BLaER1 treated with 17β-estradiol and CSF1 and Interleukin-3, amounts not matched to agents 10 nM and 100 nM (cell line): ENCODE data around the gene HP1BP3.

Source experiments
- H3K27ac ChIP-seq, 11 experiments: shearing (Covaris generic); formaldehyde crosslinking; 2 replicates each; pipeline ENCODE4 v1.8.1; 2022
- H3K27me3 ChIP-seq, 11 experiments: shearing (Covaris generic); formaldehyde crosslinking; 2 replicates each; pipeline ENCODE4 v1.8.1; 2022
- H3K36me3 ChIP-seq, 11 experiments: shearing (Covaris generic); formaldehyde crosslinking; 2 replicates each; pipeline ENCODE4 v1.8.1; 2022
- H3K4me1 ChIP-seq, 10 experiments: shearing (Covaris generic); formaldehyde crosslinking; 2 replicates each; pipeline ENCODE4 v1.8.1; 2022
- H3K4me2 ChIP-seq, 11 experiments: shearing (Covaris generic); formaldehyde crosslinking; 2 replicates each; pipeline ENCODE4 v1.8.1; 2022
- H3K4me3 ChIP-seq, 10 experiments: shearing (Covaris generic); formaldehyde crosslinking; 2 replicates each; pipeline ENCODE4 v1.8.1; 2022
- H3K9ac ChIP-seq, 11 experiments: shearing (Covaris generic); formaldehyde crosslinking; 2 replicates each; pipeline ENCODE4 v1.8.1; 2022
- H3K9me3 ChIP-seq, 11 experiments: shearing (Covaris generic); formaldehyde crosslinking; replicated peaks in 1 of 11; 2 replicates each; pipeline ENCODE4 v1.8.1; 2022
- H4K20me1 ChIP-seq, 11 experiments: shearing (Covaris generic); formaldehyde crosslinking; 2 replicates each; pipeline ENCODE4 v1.8.1; 2022
- Cebpa-rat ChIP-seq, 11 experiments: shearing (Covaris generic); IDR thresholded peaks; 2 replicates each; pipeline ENCODE4 v1.8.1; 2022

HP1BP3 gene

DNA sequence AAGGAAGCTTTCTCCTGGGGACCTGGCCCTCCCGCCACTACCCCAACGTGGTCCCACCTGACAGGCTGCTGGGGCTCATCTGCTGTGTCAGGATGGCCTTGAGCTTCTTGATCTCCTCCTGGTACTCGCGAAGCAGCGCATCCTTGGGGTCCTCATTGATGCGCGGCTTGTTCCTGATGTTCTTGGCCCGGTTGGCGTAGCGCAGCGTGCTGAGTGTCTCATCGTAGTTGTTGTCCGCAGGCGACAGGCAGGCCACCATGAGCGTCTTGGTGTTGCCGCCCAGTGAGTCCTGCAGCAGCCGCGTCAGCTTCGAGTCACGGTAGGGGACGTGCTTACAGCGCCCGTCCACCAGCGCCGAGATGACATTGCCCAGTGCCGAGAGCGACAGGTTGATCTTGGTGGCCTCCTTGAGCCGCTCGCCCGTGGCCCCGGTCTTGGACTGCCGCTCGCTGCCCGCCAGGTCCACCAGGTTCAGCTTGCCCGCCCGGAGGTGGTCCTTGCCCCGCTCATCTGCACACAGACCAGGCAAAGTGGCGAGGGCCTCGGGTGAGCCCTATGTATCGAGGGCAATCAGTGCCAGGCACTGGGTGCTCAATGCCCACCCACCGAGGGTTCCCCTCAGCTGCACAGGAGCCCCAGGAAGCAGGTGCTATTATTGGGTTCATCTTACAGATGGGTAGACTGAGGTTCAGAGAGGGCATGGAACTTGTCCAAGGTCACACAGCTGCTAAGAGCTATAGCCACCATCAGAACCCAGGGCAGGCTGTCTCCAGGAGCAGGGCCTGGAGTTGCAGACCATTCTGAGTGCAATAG, 82.5 kb downstream of the HP1BP3 start:
- no peaks in the 10 kb centered on the region for H3K27me3 ChIP-seq

DNA sequence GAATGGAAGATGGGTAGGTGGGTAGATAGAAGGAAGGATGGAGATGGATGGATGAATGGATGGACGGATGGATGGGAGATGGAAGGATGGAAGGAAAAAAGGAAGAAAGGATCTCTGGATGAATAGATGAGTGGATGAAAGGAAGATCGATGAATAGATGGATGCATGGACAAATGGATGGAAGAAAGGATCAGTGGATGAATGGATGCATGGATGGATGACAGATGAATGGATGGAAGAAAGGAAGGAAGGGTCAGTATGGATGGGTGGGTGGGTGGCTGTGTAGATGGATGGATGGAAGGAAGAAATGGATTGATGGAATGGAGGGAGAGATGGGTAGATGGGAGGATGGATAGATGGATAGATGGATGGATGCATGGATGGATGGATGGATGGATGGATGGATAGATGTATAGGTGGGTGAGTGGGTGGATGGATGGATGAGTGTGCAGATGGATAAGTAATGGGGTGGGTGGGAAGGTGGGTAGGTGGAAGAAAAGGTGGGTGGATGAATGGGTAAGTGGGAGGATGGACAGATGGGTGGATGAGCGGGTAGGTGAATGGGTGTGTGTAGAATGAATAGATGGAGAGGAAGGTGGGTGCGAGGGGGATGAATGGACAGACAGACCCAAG, 83.9 kb downstream of the HP1BP3 start:
- Histone ChIP-seq H3K27ac (no peak overlapping the region), H3K36me3 (no peaks in the 10 kb centered on the region), H3K27me3 (no peaks in the 10 kb centered on the region), H3K9ac (no peak overlapping the region), H3K4me3 (no peak overlapping the region), H3K9me3 (no peaks in the 10 kb centered on the region), H4K20me1 (0 out of 22 replicates have a peak, but pooled peaks cover 0 to 8% (median 0%) of the 10 kb centered on the region in 11 experiments), H3K4me2 (no peak overlapping the region), H3K4me1 (no peaks in the 10 kb centered on the region)
- TF ChIP-seq Cebpa-rat (IDR thresholded peaks at IDR 0.05) = no peak

More for the DNA sequence above, 82.5 kb downstream of the HP1BP3 start:
- no peak overlapping the region for H3K27ac ChIP-seq
- H3K9ac ChIP-seq = no peak overlapping the region
- TF ChIP-seq Cebpa-rat (IDR thresholded peaks at IDR 0.05) = no peak
- no peak overlapping the region for H3K4me2 ChIP-seq
- no peaks in the 10 kb centered on the region for H3K36me3 ChIP-seq
- H4K20me1 ChIP-seq = 0 out of 22 replicates have a peak, but pooled peaks cover 0 to 8% (median 0%) of the 10 kb centered on the region in 11 experiments
- no peak overlapping the region for H3K4me3 ChIP-seq
- H3K9me3 ChIP-seq = no peaks in the 10 kb centered on the region
- no peaks in the 10 kb centered on the region for H3K4me1 ChIP-seq

DNA sequence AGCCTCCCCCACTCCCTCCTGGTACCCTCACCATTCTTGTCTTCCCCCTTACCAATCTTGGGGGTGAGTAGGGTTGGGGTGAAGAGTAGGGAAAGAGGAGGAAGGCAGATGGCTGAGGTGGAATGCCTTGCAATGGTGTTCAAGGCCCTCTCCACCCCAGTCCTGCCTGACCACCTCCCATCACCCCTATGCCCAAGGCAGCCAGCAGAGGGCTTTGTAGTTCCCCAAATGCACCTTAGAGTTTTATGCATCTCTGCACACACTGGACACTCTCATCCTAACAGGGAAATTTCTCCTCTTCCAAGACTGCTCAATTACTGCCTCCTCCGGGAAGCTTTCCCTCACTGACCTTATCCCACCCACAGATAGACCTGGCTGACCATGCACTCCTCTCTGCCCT, 84.7 kb downstream of the HP1BP3 start:
- H3K27me3 ChIP-seq = no peaks in the 10 kb centered on the region
- no peaks in the 10 kb centered on the region for H3K9me3 ChIP-seq
- H4K20me1 ChIP-seq = 0 out of 22 replicates have a peak, but pooled peaks cover 0 to 8% (median 0%) of the 10 kb centered on the region in 11 experiments
- H3K36me3 ChIP-seq = no peaks in the 10 kb centered on the region
- H3K9ac ChIP-seq = no peak overlapping the region
- H3K4me3 ChIP-seq = no peak overlapping the region
- H3K4me2 ChIP-seq = no peak overlapping the region
- peaks cover 0 to under 1% (median 0%) of the 10 kb centered on the region in 10 experiments; a peak in 2 of 20 replicates for H3K4me1 ChIP-seq
- TF ChIP-seq Cebpa-rat (IDR thresholded peaks at IDR 0.05) = no peak
- H3K27ac ChIP-seq = no peak overlapping the region

DNA sequence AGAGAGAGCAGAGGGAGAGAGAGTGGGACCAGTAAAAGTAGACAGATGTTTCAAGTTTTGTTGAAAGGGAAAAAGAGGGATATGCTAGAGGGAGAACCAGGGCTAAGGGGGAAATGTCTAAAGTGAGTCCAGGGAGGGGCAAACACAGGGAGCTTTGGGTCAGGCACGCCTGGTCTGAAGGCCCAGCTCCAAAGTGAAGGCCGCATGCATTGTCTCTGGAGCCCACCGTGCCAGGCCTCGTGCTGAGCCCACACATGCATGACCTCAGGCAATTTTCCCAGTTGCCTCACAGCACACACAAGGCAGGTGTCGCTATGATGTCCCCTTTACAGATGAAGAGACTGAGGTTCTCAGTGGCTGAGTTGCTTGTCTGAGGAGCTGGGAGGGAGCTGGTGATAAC, 85.3 kb downstream of the HP1BP3 start:
- H3K4me2 ChIP-seq = no peak overlapping the region
- H3K9ac ChIP-seq = no peak overlapping the region
- no peak overlapping the region for H3K4me3 ChIP-seq
- no peaks in the 10 kb centered on the region for H3K9me3 ChIP-seq
- H3K27me3 ChIP-seq = no peaks in the 10 kb centered on the region
- no peaks in the 10 kb centered on the region for H3K36me3 ChIP-seq
- TF ChIP-seq Cebpa-rat (IDR thresholded peaks at IDR 0.05) = no peak
- peaks cover 0 to 6% (median 5%) of the 10 kb centered on the region in 10 experiments; a peak in 13 of 20 replicates for H3K4me1 ChIP-seq
- 0 out of 22 replicates have a peak, but pooled peaks cover 0 to 8% (median 0%) of the 10 kb centered on the region in 11 experiments for H4K20me1 ChIP-seq
- no peak overlapping the region for H3K27ac ChIP-seq

DNA sequence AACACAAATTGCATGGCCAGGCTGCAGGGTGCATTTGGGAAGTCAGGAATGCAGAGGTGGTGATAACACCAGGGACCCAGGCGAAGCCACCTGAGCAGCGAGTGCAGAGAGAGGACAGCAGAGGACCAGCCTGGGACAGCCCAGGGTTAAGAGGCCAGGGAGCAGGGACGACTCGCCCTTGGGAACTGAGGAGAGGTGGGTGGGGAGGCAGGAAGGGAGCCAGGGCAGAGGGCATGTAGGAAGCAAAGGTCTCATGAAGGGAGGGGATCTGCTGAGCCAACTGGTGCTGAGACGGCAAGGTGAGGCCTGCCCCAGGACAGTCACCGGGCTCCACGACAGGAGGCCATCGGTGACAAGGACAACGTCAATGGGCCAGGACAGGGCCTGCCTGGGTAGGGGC, 85.7 kb downstream of the HP1BP3 start:
- H3K4me1 ChIP-seq = peaks cover 0 to 7% (median 5%) of the 10 kb centered on the region in 10 experiments; a peak in 13 of 20 replicates
- no peak for TF ChIP-seq Cebpa-rat (IDR thresholded peaks at IDR 0.05)
- H3K36me3 ChIP-seq = no peaks in the 10 kb centered on the region

DNA sequence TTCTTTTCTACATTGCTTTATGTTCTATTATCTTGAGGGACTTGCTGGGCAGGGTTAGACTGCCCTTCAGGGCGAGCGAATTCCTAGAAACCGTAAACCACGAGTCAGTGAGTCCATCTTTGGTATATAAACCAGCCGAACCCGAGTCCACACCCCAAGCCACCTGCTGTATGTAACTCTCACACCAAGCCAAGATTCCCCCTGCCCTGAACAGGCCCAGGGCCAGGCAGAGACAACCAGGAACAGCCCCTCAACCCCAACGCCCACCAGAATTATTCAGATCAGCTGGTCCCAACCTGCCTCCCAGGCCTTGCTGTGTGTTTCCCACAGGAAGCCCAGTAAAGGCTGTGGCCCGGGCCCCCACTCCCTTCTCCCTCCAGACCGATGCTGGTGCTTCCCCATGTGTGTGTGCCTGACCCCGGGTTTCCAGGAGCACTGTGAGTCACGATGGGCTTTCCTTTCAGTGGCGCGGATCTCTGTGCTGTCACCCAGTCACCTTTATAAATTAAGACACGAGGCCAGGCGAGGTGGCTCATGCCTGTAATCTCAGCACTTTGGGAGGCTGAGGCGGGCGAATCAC, 86.4 kb downstream of the HP1BP3 start:
- no peak for TF ChIP-seq Cebpa-rat (IDR thresholded peaks at IDR 0.05)
- Histone ChIP-seq H3K4me3 (no peak overlapping the region), H3K4me1 (peaks cover 4 to 11% (median 7%) of the 10 kb centered on the region in 10 experiments; a peak in 16 of 20 replicates), H3K36me3 (no peaks in the 10 kb centered on the region), H3K9ac (peak overlapping the region in 1 of 11 experiments; percentile 22; a peak in 1 of 22 replicates), H3K4me2 (no peak overlapping the region), H3K27ac (no peak overlapping the region), H4K20me1 (0 out of 22 replicates have a peak, but pooled peaks cover 0 to 8% (median 0%) of the 10 kb centered on the region in 11 experiments), H3K27me3 (no peaks in the 10 kb centered on the region), H3K9me3 (no peaks in the 10 kb centered on the region)

More for the DNA sequence above, 85.7 kb downstream of the HP1BP3 start:
- Histone ChIP-seq H3K9me3 (no peaks in the 10 kb centered on the region), H3K4me3 (no peak overlapping the region), H3K27me3 (no peaks in the 10 kb centered on the region), H3K9ac (no peak overlapping the region), H3K4me2 (no peak overlapping the region), H3K27ac (no peak overlapping the region), H4K20me1 (0 out of 22 replicates have a peak, but pooled peaks cover 0 to 8% (median 0%) of the 10 kb centered on the region in 11 experiments)

DNA sequence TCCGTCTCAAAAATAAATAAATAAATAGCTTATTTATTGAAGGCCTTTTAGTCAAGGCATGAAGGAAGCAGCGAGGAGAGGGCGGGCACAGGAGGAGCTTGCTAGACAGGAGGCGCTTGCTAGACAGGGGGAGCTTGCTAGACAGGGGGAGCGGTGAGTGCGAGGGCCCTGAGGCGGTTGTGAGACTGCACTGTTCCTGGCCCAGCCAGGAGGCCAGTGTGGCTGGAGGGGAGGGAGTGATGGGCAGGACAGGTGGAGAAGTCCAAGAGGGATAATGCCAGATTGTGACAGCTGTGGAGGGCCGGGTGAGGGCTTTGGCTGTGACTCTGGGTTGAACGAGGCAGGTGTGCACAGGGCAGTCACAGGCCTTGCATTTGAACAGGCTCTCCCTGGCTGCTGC, 87.5 kb downstream of the HP1BP3 start:
- no peaks in the 10 kb centered on the region for H3K27me3 ChIP-seq
- no peak for TF ChIP-seq Cebpa-rat (IDR thresholded peaks at IDR 0.05)
- H4K20me1 ChIP-seq = 0 out of 22 replicates have a peak, but pooled peaks cover 0 to 3% (median 0%) of the 10 kb centered on the region in 11 experiments
- no peaks in the 10 kb centered on the region for H3K36me3 ChIP-seq
- H3K9me3 ChIP-seq = no peaks in the 10 kb centered on the region
- H3K27ac ChIP-seq = no peak overlapping the region
- H3K9ac ChIP-seq = no peak overlapping the region
- H3K4me1 ChIP-seq = peaks cover 4 to 11% (median 8%) of the 10 kb centered on the region in 10 experiments; a peak in 16 of 20 replicates
- no peak overlapping the region for H3K4me3 ChIP-seq
- H3K4me2 ChIP-seq = no peak overlapping the region

DNA sequence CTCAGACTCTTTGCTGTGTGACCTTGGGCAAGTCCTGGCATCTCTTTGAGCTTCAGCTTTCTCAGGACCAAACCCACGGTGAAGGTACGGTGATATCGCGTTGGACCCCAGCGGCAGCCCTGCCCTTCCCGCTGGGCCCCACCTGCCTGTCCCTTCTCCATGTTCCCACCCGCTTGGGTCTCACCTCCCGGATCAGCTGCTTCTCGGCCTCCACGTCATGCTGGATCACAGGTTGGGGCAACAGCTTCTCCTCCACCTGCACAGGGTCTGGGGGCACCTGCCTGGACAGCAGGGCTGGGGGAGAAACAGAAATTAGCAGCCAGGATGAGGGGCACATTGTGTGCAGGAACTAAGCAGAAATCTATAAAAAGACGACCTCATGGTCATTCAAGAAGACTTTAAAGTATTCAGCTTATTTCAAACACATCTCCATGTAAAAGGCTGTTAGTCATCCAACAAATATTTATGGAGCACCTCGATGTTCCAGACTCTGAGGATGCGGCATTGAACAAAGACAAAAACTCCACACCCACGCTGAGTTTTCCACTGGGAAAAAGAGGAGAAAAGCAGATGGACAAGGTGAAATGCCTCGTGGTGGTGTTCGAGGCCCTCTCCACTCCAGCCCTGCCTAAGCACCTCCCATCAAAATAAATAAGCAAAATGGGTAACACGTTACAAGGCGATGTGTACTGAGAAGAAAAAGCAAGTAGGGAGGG, 88.8 kb downstream of the HP1BP3 start:
- no peak for TF ChIP-seq Cebpa-rat (IDR thresholded peaks at IDR 0.05)
- Histone ChIP-seq H3K4me2 (no peak overlapping the region), H3K36me3 (no peaks in the 10 kb centered on the region), H4K20me1 (no peaks in the 10 kb centered on the region), H3K9ac (no peak overlapping the region), H3K27ac (no peak overlapping the region), H3K9me3 (no peaks in the 10 kb centered on the region), H3K4me1 (peaks cover 4 to 11% (median 8%) of the 10 kb centered on the region in 10 experiments; a peak in 16 of 20 replicates), H3K4me3 (no peak overlapping the region), H3K27me3 (no peaks in the 10 kb centered on the region)
